CD4-positive, alpha-beta T cell treated with Interleukin-17A for 1 hour (primary cell): ENCODE data around the gene ZNF331.
A peak's percentile ranks its signal among the peaks of the same experiment; 100 is the strongest.

ENCODE experiments used
- DNase-seq: peaks from one replicate; pipeline ENCODE4 v3.0.0-alpha.2; 2020

ZNF331 gene

DNA sequence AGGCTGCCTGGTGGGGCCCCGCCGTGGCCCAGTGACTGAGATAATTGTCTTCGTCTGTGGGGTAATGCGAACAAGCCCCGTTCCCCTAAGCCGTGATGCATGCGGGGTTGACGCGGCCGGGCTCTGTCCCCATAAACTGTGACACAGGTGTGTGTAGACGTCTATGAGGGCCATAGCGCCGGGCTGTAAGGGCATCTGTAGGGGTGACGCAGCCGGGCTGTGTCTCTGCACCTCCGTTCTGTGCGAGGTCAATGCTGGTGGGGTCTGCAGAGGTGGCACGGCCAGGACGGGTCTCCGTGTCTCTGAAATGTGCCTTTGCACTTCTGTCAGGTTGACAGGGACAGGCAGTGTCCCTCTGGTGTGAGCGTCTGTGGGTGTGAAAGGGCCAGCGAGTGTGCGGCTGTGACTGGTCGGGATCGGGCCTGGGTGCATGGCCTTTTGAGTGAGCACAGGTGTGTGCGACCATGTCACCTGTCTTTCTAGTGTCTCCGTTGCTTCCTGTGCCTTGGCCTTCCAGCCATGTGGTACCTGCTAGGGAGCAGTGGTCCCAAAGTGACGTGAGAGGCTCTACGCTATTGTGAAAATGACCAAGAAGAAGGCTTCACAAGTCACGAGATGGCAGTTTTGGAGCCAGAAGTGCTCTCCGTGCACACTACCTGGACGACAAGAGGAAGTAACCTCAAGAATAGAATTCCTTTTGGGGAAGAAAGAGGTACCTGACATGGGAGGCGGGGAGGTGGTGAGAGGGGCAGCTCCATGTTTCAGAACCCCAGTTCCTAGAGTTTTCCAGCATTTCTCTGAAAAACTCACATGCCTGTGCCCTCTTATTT lies 16.4 kb upstream of the ZNF331 start:
- no peak for DNase-seq

DNA sequence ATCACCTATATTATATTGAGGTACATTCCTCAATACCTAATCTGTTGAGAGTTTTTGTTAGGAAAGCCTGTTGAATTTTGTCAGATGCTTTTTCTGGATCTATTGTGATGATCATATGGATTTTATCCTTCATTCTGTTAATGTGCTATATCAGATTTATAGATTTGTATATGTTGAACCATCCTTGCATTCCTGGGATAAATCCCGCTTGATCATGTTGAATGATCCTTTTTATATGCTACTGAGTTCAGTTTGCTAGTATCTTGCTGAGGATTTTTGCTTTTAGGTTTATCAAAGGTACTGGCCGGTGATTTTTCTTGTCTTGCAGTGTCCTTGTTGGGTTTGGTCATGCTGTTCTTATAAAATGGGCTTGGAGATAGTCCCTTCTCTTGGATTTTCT lies 12.0 kb upstream of the ZNF331 start:
- no peak for DNase-seq

DNA sequence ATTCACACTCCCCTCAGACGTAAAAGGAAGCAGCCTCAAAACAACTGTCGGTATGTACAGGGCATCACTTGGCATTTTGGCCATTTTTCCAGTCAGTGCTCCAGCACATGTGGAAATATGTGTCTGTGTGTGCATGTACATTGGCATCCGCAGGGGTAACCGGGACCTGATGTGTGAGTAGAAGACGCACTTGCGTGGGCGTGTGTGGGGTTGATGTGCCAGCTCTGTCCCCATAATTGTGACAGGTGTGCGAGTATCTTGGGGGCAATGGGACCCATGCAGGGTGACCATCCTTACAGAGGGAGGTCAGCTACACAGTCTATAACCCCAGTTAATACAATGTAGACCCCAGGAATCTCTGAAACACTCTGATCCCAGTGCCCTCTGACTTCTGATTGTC lies 7.3 kb upstream of the ZNF331 start:
- no peak for DNase-seq

DNA sequence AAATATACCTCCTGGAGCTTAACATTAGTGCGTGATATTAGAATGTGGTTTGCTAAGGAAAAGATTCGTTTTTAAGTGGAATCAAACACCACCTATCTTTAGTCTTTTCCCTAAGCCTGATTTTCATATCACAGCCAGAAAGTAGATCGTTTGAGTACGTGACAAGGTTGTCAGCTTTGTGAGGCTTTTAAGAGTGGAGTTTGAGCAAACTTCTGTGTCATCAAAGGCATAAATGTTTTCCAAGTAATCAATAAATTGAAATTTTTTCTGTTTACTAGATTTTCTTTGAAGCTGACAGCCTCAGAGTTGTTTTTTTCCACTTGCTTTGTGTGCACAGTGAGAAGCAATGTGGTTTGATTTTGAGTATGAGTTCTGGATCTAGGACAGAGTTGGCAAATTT lies 6.5 kb upstream of the ZNF331 start:
- no peak for DNase-seq

DNA sequence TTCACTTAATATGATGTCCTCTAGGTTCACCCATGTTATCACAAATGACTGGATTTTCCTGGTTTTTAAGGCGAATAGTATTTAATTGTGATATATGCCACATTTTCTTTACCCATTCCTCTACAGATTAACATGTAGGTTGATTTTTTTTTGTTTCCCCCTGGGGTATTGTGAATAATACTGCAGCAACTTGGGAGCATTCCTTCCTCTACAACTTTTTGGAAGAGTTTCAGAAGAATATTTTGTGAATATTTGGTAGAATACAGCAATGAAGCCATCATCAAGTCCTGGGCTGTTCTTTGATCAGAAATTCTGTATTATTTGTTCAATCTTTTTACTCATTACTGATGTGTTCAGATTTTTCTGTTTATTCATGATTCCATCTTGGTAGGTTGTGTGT lies 5.6 kb upstream of the ZNF331 start:
- no peak for DNase-seq

DNA sequence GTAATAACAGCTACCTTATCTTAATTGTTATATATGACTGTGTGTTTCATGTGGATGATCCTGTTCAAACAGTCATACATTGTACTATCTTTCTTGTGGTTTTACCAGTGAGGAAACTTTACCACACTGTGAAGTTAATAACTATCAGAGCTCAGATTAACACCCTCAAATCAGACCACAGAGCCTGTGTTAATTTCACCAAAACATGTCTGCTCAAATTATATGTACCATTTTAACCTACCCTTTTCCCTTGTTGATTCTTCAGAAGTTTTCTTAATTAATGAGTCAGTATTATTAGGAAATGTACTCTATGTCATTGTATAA lies 1.8 kb upstream of the ZNF331 start:
- DNase-seq, result no peak

DNA sequence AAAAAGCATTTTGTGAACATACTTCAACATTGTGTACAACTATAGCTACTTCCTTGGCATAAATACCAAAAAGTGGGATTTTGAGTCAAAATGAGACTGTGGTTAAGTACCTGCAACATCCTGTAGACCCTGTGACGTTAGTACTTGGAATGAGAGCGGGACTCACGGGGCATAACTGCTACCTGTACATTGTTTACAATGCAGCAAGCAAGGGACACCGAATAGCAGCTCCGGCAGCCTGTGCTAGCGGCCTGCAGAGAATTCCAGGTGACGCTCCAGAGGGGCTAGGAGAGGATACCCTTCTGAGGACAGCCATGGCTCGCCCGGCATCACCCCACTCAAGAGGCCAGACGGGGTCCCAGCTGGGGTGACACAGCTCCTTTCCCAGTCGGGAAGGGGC lies 824 bp upstream of the ZNF331 start:
- DNase-seq, result no peak

DNA sequence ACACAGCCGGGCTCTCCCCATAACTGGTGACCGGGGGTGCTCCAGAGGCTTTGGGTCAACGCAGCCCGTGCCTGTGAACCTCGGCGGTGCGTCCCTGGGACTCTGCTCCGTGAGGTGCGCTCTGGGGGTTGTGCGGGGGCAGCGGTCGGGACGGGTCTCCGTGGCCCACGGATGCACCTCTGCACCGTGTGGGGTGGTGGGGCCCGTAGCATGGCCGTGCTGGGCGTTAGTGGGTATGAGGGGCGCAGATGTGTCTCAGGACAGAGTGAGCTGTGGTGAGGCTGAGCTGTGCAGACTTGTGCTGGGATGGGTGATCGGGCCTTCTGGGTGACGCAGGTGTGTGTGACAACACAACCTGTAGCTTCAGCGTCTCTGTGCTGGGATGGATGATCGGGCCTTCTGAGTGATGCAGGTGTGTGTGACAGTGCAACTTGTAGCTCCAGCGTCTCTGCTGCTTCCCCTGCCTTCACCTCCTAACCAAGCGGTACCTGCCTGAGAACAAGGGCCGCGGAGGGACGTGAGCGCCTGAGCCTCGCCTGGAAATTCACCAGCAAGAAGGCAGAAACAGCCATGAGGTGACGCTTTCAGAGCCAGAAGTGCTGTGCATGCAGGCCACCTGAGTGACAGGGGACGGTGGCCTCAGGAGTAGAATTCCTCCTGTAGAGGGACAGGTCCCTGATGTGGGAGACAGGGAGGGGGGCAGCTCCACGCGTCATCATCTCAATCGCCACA lies 599 bp downstream of the ZNF331 start:
- DNase-seq, result no peak

DNA sequence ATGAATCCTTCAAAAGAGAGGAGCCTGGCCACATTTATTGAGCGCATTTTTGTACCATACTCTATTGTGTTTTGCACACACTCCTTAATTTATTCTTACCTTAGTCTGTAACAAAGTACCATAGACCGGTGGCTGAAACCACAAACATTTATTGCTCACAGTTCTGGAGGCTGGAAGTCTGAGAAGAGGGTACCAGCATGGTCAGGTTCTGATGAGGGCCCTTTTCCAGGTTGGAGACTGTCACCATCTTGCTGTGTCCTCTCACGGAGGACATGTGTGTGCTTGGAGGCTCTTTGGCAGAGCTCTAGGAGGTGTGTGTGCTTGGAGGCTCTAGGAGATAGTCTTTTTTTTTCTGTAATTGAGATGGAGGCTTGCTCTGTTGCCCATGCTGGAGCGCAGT lies 2.1 kb downstream of the ZNF331 start:
- no peak for DNase-seq

DNA sequence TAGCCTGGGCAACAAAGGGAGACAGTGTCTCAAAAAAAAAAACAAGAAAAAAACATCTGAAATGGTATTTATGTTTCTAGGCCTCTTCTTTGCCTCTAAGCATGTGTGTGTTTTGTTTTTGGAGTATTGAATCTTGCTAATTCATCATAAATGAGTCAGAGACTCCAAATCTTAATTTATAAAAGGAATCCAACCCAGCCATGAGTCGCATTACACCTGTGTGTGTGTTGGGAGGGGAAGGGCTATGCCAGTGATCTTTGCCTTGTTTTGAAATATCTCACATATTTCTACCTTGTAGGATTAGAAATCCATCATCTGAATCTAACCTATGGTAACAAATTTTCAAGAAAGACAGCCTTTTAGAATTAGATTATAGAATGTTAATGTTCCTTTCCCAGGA lies 4.0 kb downstream of the ZNF331 start:
- DNase-seq, result no peak

DNA sequence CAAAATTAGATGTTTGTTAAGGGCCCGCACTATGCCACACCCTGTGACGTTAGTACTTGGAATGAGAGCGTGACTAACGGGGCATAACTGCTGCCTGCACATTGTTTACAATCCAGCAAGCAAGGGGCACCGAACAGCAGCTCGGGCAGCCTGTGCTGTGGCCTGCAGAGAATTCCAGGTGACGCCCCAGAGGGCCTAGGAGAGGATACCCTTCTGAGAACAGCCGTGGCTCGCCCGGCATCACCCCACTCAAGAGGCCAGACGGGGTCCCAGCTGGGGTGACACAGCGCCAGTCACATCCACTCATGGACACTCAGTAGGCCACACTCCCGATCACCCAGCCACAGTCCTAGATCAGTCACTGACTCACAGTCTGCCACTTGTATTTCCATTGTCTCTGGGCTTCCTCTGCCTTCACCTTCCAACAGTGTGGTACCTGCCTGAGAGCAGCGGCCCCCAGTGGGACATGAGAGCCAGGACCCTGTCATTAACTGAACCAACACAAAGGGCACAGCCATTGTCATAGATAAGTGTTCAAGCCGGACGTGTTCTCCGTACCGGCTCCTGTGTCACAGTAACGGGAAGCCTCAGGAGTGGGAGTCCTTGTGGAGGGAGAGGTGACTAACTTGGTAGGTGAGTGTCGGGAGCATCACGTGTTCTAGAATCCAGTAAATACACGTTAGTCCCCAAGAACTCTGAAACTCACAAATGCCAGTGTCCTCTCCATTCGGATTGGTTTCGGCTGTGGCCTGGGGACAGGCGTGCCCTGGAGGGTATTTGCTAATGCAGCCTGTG lies 7.5 kb downstream of the ZNF331 start:
- no peak for DNase-seq

DNA sequence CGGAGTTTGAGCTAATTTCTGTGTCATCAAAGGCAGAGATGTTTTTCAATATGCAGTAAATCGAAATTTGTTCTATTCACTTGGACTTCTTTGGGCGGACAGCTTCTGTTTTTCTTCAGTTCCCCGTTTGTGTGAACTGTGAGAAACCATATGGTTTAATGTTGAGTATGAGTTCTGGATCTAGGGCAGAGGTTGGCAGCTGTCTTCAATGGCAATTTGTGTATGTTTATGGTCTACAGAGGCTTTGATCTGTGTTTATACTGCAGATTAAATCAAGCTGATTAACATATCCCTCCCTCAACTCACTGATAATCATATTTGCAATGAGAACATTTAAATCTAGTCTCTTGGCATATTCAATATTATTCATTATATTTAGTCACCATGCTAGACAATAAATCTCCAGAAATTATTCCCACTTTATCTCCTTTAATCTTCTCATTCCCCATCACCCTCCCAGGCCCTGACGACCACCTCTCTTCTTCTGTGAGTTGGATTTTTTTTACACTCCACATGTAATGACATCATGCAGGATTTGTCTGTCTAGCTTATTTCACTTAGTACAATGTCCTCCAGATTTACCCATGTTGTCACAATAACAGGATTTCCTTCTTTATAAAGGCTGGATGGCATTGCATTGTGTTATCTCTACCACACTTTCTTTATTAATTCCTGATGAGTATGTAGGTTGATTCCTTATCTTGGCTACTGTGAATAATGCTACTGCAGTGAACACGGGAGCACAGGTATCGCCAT lies 9.0 kb downstream of the ZNF331 start:
- no peak for DNase-seq

DNA sequence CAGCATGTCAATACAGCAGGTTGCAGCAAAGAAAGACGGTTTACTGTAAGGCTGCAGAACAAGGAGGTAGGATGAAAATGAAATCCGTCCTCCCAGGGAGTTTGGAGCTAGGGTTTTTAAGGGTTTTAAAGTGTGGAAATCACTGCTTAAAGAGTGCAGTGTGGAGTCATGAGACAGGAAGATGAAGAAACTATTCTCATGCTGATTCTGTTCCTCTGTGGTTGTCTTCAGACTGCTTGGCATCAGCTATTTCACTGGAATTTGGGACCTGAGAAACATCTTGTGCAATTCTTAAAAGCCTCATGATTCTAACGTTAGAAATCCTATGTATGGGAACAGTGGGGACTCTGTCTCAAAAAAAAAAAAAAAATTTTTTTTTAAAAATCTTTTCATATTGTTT lies 11.4 kb downstream of the ZNF331 start:
- DNase-seq, result no peak

DNA sequence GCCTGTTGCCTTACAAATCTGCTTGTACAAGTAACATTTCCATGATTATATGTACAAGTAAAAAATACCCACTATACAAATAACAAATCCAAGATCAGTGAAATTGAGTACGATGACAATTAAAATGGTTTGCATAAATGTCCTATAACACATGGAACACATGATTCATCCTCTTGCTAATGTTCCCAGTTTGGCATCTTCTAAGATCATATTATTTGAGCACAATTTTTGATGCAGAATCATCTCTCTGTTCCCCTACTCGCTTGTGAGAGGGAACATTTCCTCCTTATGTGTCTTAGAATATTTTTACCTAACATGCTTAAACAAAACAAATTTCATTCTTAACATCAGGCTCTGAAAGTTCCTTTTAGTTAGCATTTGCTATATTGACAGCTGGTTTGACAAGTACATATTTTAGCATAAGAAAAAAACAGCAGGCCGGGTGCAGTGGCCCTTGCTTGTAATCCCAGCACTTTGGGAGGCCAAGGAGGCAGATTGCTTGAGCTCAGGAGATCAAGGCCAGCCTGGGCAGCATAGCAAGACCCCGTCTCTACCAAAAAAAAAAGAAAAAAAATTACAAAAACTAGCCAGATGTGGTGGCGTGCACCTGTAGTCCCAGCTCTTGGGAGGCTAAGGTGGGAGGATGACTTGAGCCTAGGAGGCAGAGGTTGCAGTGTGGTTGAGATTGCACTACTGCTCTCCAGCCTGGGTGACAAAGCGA lies 14.2 kb downstream of the ZNF331 start:
- no peak for DNase-seq

DNA sequence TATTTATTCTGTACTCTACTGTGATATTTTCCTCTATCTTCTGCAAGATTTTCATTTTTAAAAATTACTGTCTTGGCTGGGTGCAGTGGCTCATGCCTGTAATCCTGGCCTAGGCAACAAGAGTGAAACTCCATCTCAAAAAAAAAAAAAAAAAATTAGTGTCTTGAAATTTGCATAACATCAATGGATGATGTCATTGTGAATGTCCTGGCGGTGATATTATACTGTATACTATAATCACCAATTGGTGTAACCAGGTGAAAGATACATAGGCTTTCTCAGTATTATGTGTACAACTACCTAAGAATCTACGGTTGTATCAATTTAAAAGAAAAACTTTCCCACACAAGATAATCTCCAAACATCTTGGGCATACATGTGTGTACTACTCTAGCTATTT lies 15.2 kb downstream of the ZNF331 start:
- no peak for DNase-seq

DNA sequence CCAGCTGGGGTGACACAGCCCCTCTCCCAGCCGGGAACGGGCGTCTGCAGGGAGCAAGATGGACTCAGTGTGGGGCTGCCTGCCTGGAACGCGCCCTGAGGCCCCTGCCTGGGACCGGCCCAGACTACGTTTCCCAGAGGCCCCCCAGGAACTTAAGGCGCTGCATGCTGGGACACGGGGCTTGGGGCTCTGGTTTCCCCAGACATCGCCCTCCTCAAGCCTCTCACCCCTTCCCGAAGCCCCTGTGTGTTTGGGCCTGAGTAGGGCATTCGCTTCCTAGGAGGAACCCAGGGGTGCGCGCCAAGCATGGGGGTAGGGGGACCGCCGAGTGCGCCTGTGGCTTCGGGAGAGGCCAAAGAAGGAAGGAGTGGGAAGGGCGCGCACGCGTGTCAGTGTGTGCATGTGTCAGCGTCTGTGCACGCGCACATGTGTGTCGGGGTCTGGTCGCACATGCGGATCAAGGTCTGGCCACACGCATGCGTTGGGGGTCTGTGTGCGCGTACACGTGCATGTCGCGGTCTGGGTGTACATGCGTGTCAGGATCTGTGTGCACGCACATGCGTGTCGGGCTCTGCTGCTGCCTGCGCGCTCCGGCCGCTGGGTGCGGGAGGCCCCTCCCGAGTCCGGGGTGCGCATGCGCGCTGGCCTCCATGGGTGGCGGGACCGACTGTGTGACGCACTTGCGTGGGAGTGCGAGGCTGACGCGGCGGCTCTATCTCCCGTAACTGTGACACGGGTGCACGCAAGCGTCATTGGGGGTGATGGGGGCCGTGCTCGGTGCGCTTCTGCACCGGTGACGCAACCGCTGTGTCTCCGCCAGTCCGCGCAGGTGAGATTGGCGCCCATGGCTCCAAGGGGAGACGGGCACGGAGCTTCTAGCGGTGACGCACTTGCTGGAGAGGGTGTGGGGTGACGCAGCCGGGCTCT lies 16.2 kb downstream of the ZNF331 start:
- peak; percentile 94 for DNase-seq

DNA sequence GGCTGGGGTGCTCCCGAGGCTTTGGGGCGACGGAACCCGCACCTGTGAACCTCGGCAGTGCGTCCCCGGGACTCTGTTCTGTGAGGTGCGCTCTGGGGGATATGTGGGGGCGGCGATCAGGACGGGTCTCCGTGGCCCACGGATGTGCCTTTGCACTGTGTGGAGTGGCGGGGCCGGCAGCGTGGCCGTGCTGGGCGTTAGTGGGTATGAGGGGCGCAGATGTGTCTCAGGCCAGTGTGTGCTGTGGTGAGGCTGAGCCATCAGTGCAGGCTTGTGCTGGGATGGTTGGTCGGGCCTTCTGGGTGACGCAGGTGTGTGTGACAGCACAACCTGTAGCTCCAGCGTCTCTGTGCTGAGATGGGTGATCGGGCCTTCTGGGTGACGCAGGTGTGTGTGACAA lies 16.9 kb downstream of the ZNF331 start:
- no peak for DNase-seq

DNA sequence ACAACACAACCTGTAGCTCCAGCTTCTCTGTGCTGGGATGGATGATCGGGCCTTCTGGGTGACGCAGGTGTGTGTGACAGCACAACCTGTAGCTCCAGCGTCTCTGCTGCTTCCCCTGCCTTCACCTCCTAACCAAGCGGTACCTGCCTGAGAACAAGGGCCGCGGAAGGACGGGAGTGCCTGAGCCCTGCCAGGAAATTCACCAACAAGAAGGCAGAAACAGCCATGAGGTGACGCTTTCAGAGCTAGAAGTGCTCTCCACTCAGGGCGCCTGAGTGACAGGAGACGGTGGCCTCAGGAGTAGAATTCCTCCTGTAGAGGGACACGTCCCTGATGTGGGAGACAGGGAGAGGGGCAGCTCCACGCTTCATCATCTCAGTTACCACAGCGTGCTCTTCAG lies 17.4 kb downstream of the ZNF331 start:
- no peak for DNase-seq

DNA sequence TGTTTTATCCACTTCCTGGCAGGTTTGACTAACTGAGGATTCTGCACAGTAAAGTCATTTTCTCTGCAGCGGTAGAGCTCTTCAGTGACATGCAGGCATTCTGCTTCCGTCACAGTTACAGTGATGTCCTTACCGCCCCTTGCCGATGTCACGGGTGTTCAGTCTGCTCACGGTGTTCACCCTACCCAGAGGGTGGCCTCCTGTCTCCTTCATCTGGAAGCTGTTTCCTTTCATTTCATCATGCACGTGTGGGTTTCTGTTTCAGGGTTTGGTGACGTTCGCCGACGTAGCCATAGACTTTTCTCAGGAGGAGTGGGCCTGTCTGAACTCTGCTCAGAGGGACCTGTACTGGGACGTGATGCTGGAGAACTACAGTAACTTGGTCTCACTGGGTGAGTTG lies 33.4 kb downstream of the ZNF331 start:
- no peak for DNase-seq

DNA sequence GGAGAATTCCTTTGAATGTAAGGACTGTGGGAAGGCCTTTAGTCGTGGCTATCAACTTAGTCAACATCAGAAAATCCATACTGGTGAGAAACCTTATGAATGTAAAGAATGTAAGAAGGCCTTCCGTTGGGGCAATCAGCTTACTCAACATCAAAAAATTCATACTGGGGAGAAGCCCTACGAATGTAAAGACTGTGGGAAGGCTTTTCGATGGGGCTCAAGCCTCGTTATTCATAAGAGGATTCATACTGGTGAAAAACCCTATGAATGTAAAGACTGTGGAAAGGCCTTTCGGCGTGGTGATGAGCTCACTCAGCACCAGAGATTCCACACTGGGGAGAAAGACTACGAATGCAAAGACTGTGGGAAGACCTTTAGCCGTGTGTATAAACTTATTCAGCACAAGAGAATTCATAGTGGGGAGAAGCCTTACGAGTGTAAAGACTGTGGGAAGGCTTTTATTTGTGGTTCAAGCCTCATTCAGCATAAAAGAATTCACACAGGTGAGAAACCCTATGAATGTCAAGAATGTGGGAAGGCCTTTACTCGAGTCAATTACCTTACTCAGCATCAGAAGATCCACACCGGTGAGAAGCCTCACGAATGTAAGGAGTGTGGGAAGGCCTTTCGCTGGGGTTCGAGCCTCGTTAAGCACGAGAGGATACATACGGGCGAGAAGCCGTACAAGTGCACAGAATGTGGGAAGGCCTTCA lies 39.2 kb downstream of the ZNF331 start:
- no peak for DNase-seq

DNA sequence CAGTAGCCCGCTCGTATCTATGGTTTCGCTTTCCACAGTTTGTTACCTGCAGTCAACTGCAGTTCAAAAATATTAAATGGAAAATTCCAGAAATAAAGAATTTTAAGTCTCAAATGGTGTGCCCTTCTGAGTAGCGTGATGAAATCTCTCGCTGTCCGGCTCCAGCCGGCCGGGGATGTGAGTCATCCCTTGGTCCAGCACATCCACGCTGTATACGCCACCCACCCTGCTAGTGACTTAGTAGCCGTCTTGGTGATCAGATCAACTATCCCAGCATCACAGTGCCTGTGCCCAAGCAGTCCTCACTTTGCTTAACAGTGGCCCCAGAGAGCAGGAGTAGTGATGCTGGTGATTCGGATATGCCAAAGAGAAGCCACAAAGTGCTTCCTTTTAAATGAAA lies 40.0 kb downstream of the ZNF331 start:
- DNase-seq, result no peak
